GM23338 (cell line): ENCODE data around the gene RYR2.

Experiments used
- CTCF ChIP-seq, 2 experiments: fragments of 200-600 bp in 1 of 2; sonication (generic) in 1 of 2; conservative IDR thresholded peaks; 2 replicates each; pipeline versions ENCODE4 v1.5.1 to v1.6.1; 2016 to 2017; ENCODE audit warnings: antibody characterized with exemption in 2 of 2, low read depth in 2 of 2, mild to moderate bottlenecking in 2 of 2, moderate library complexity in 1 of 2
- POLR2AphosphoS5 ChIP-seq: IDR thresholded peaks from 2 replicates; pipeline ENCODE4 v1.6.1; 2016; ENCODE audit warnings: antibody characterized with exemption, low read depth
- REST ChIP-seq: IDR thresholded peaks from one replicate; pipeline ENCODE4 v1.6.1; 2018; ENCODE audit warnings: antibody characterized with exemption; ENCODE audit not compliant: unreplicated experiment
- ZNF331 ChIP-seq: fragments of 250-450 bp; sonication (Bioruptor Pico); IDR thresholded peaks from 2 replicates; pipeline ENCODE4 v1.5.0; 2020; ENCODE audit warnings: low read depth, mild to moderate bottlenecking, moderate library complexity

- TF ChIP-seq CTCF (conservative IDR thresholded peaks at IDR 0.05; ENCODE audit: low read depth in 2 of 2) = no peak
- TF ChIP-seq POLR2AphosphoS5 = no peak
- no peak for TF ChIP-seq REST
- TF ChIP-seq ZNF331 (CRISPR knock-in tag) = no peak
These were observed 51.7 kb downstream of the RYR2 start for GRCh38 chr1:237093691-237094090.
